COR-L47 (cell line): ENCODE results near the gene EPHB1.
"Not testable (repeated sequence)": the region's sequence is repeated elsewhere in the genome, so short reads cannot be mapped to it uniquely, and the experiment has no call there.

ENCODE experiments used
- DNase-seq: peaks from one replicate; lab custom pipeline; 2025; lab: John Stamatoyannopoulos, UW

Gene EPHB1

GRCh38 chr3:135005616-135006015 is 210.6 kb downstream of the EPHB1 start:
- not testable (repeated sequence) for DNase-seq

DNA sequence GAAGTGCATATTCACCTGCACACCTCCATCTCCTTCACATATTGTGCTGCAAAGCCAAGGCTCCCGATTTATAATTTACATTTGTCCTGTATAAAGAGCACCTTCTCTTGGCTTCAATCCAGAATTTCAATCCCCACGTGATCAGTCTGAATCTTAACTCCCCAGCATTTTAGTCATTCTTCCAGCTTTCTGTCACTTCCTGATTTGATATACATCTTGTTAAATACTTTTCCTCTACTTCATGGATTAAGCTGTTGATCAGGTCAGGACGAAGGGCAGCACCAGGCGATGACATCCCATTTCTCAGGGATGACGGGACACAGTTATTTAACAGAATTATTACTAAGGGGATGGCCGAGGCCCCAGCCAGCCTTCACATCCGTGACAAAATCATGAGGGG is 212.5 kb downstream of the EPHB1 start:
- DNase-seq, result no peak

GRCh38 chr3:135008326-135008725 is 213.3 kb downstream of the EPHB1 start:
- DNase-seq, result no peak

DNA sequence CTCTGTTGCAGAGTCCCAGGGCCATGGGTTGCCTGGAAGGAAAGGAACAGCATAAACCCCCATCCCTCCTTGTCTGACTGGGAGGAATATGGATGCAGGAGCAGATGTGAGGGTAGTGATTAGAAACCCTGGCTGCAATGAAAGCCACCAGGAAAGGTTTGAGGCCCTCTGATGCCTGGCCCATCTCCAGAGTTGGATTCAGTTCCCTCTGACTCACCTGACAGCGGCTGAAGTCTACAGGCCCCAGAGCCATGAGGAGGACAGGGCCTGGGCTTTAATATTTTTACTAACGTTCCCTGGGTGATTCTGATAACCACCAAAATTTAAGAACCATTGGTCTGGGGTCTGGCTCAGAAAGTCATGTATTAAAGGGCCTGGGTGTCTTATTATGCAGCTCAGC is 214.0 kb downstream of the EPHB1 start:
- no peak for DNase-seq

- DNase-seq, result no peak
These were observed 217.0 kb downstream of the EPHB1 start for GRCh38 chr3:135012101-135012500.

DNA sequence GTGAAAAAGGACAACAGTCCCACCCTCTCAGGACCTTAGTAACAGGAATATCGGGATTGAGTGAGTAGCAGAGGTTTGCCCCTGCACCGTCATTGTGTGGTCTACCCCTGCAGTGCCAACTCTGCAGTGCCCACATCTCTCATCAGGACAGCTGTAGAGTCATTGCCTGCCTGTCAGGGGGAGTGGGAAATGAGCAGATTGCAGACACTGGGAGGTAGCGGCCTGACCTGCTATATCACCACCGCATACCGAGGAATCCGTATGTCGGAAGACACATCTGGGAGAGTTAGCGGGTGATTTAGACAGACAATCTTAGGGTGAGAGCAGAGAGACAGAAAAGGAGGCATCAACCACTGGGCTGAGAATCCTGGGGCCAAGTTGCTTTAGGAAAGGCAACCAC is 218.1 kb downstream of the EPHB1 start:
- no peak for DNase-seq

DNA sequence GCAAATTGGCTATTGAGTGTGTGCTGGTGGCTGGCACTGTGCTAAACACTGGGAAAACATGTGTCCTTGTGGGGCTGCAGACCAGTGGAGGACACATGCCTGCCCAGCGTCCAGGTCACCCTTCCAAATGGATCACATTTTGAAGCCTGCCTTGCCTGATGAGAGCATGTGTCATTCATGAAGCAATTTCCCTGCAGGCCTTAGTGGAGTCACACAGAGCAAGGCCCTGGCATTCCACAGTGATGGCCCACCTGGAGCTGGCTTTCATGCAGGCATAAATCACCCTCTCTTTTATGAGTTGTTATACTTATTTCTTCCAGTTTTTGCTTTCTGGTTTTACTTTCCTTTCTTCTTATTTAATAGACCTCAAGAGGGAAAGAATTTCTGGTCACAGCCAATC is 219.5 kb downstream of the EPHB1 start:
- no peak for DNase-seq

DNA sequence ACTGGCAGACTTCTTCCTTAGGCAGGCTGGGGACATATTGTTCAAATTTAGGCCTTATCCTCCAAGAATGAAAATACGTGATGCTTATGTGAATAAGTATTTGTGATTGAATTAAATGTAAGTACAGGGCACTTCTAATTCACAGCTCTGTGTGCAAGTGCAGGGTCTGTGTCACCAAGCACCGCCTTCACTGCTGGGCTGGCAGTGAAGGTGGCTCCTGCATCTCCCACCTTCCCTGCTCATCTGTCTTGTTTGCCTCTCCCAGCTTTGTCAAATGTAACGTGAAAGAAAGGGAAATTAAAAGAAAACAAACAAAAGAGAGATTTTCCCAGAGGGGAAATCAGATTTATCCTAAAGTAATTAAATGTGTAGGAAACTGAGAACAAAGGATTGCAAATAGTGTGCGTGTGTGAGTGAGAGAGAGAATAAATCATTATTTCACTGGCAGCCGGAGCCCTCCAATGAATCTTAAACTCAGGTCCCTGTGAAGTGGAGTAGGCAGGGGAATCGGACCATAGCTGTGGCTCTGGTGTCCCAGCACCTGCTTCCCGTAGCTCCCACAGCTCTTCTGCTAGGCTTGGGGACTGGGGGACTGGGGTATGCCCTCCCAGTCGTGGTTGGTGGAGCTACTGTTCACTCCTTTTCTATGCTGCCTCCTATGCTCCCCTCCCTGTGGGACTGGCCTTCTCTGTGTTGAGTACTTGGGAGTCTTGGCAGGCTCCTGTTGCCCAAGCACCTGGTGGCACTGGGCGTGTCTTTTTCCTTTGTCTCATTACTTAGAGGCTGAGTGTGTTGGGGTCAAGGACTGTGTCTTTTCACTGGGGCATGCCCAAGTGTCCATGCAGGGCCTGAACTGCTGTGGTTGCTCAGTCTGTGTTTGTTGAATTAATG is 222.2 kb downstream of the EPHB1 start:
- DNase-seq, result peak; percentile 57

DNA sequence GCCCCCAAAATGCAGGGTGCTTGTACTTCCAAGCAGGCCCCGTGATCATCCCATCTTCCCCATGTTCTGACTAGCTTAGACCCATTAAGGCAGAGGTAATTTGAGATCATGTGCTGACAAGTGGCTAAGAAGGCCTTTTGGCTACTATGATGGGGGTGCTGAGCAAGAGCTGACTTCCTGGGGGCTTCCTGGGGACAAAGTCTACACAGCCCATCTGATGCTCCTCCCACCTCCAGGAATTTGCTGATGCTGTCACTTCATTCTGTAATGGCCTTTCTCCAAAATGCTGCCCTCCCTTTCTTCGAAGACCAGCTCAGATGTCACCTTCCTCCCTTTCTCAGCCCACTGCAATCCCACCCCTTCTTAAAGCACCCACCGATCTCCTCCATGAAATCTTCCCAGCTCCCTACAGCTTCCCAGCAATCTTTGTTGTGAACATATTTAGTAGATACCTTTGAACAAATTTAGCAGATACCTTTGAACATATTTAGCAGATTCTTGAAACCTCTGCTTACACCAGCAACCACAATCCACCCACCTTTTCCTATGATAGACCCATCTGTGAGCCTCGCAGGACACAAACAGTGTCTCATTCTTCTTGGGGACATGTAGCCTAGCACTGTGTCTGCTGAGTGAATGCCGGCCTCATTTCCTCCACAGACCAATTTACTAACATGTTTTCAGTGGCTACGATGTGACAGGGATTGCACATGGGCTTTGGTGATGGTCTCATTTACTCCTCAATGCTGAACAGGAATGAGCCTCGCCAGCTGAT is 223.3 kb downstream of the EPHB1 start:
- DNase-seq, result no peak

GRCh38 chr3:135020181-135020580 is 225.1 kb downstream of the EPHB1 start:
- DNase-seq, result no peak

GRCh38 chr3:135023996-135024658 is 229.1 kb downstream of the EPHB1 start:
- DNase-seq, result no peak

GRCh38 chr3:135030768-135031615 is 235.9 kb downstream of the EPHB1 start:
- DNase-seq, result not testable (repeated sequence)

- no peak for DNase-seq
These were observed 238.7 kb downstream of the EPHB1 start for GRCh38 chr3:135033737-135034136.

DNA sequence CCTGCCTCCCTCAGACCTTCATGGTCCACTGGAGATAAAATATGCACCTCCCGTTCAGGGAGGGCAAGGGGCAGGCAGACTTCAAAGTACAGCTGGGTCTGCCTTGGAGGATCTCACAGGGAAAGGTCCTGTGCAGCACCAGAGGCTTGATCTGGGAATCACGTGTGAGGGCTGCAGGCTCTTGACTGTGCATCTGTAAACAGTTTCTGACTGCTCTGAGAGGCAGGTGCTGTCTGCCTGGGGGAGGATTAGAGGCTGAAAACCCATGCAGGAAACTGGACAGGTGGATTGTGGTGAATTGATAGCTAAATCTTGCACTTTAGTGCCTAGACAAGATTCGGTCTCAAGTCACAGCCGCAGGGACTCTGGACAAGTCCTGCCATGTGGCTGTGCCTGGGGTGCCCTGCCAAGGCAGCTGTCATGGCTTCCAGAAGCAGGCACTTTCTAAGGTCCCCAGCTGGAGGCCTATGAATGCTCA is 239.3 kb downstream of the EPHB1 start:
- peak; percentile 39 for DNase-seq

GRCh38 chr3:135034891-135035440 is 239.9 kb downstream of the EPHB1 start:
- DNase-seq, result no peak

- no peak for DNase-seq
These were observed 243.1 kb downstream of the EPHB1 start for GRCh38 chr3:135038186-135038585.

DNA sequence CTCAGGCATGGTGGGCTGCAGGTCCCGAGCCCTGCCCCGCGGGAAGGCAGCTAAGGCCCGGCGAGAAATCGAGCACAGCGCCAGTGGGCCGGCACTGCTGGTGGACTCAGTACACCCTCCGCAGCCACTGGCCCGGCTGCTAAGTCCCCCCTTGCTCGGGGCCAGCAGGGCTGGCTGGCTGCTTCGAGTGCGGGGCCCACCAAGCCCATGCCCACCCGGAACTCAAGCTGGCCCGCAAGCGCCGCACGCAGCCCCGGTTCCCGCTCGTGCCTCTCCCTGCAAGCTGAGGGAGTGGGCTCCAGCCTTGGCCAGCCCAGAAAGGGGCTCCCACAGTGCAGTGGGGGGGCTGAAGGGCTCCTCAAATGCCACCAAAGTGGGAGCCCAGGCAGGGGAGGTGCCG is 244.5 kb downstream of the EPHB1 start:
- DNase-seq, result not testable (repeated sequence)

- no peak for DNase-seq
These were observed 245.5 kb downstream of the EPHB1 start for GRCh38 chr3:135040321-135041240.

- DNase-seq, result no peak
These were observed 246.5 kb downstream of the EPHB1 start for GRCh38 chr3:135041601-135042000.

DNA sequence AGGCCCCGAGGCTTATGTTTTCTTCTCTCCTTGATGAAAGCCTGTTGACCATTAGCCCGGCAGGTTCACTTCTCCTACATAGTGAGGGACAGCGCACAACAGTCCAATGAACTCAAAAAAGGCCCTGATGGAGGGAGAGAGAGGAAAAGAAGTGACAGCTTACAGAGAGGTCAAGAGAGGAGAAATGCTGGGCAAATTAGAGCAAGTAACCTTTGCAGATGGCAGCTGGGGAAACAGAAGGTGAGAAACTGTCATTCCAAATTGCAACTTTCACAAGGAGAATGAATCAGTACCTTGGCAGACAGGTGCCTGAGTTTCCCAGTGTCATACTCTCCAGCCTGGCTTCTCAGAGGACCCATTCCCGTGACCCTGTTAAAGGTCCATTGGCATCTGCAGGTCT is 252.0 kb downstream of the EPHB1 start:
- DNase-seq, result no peak
